Mesenchymal stem cell (in vitro differentiated cells and primary cell): ENCODE data around the gene MCCC1.

Experiments
- DNase-seq: peaks from one replicate; pipeline ENCODE4 v3.0.0-alpha.2; 2013
- H2AFZ ChIP-seq: one replicate; pipeline ENCODE4 v1.6.1; 2013; ENCODE audit warnings: low read depth, mild to moderate bottlenecking, control low read depth, inconsistent platforms, low read length, moderate library complexity
- H2AK5ac ChIP-seq: 2 replicates; pipeline ENCODE4 v1.6.1; 2013; ENCODE audit warnings: low read length, moderate library complexity, mild to moderate bottlenecking, inconsistent platforms; ENCODE audit not compliant: severe bottlenecking
- H2BK120ac ChIP-seq: one replicate; pipeline ENCODE4 v1.6.1; 2013; ENCODE audit warnings: low read depth, mild to moderate bottlenecking, inconsistent platforms, low read length, moderate library complexity
- H2BK12ac ChIP-seq, 2 experiments: one replicate each; pipeline ENCODE4 v1.6.1; 2013; ENCODE audit warnings: inconsistent platforms in 2 of 2, low read length in 2 of 2, mild to moderate bottlenecking in 2 of 2, moderate library complexity in 2 of 2, control low read depth in 1 of 2
- H2BK15ac ChIP-seq: one replicate; pipeline ENCODE4 v1.6.1; 2013; ENCODE audit warnings: mild to moderate bottlenecking, low read depth, inconsistent platforms; ENCODE audit not compliant: poor library complexity, severe bottlenecking
- H2BK5ac ChIP-seq: 2 replicates; pipeline ENCODE4 v1.6.1; 2013; ENCODE audit warnings: low read depth, mild to moderate bottlenecking, low read length, control low read depth, inconsistent platforms; ENCODE audit not compliant: poor library complexity, severe bottlenecking
- H3K14ac ChIP-seq, 2 experiments: one replicate each; pipeline ENCODE4 v1.6.1; 2013; ENCODE audit warnings: inconsistent platforms in 2 of 2, low read length in 2 of 2, control low read depth in 1 of 2, mild to moderate bottlenecking in 1 of 2, moderate library complexity in 1 of 2
- H3K18ac ChIP-seq, 2 experiments: one replicate each; pipeline ENCODE4 v1.6.1; 2013; ENCODE audit warnings: inconsistent platforms in 2 of 2, low read length in 2 of 2, control low read depth in 1 of 2, low read depth in 1 of 2, mild to moderate bottlenecking in 1 of 2
- H3K23ac ChIP-seq, 2 experiments: one replicate each; pipeline ENCODE4 v1.6.1; 2013; ENCODE audit warnings: inconsistent platforms in 2 of 2, low read length in 2 of 2, mild to moderate bottlenecking in 2 of 2, moderate library complexity in 2 of 2, control low read depth in 1 of 2
- H3K27ac ChIP-seq: 2 replicates; pipeline ENCODE4 v1.5.1; 2013; ENCODE audit warnings: mild to moderate bottlenecking, moderate library complexity, low read length, control low read depth, inconsistent platforms; ENCODE audit not compliant: poor library complexity, severe bottlenecking
- H3K27me3 ChIP-seq, 2 experiments: 2 replicates each; pipeline versions ENCODE4 v1.6.1 to v1.7.0; 2013; ENCODE audit warnings: low read length in 2 of 2, mild to moderate bottlenecking in 2 of 2, moderate library complexity in 2 of 2, control low read depth in 1 of 2, inconsistent platforms in 1 of 2; ENCODE audit not compliant: control insufficient read depth in 1 of 2, insufficient read depth in 1 of 2
- H3K36me3 ChIP-seq, 2 experiments: 2 replicates each; pipeline versions ENCODE4 v1.6.1 to v1.7.0; 2013; ENCODE audit warnings: low read length in 2 of 2, control low read depth in 1 of 2, inconsistent platforms in 1 of 2, low read depth in 1 of 2, mild to moderate bottlenecking in 1 of 2; ENCODE audit not compliant: insufficient read depth in 2 of 2, control insufficient read depth in 1 of 2
- H3K4ac ChIP-seq, 2 experiments: one replicate each; pipeline ENCODE4 v1.6.1; 2013; ENCODE audit warnings: inconsistent platforms in 2 of 2, low read length in 2 of 2, mild to moderate bottlenecking in 2 of 2, moderate library complexity in 2 of 2, control low read depth in 1 of 2, low read depth in 1 of 2
- H3K4me1 ChIP-seq: 2 replicates; pipeline ENCODE4 v1.6.1; 2013; ENCODE audit warnings: low read depth, low read length, control low read depth; ENCODE audit not compliant: control insufficient read depth, insufficient read depth
- H3K4me2 ChIP-seq: 2 replicates; pipeline ENCODE4 v1.6.1; 2013; ENCODE audit warnings: low read length, mild to moderate bottlenecking, inconsistent platforms; ENCODE audit not compliant: poor library complexity, severe bottlenecking
- H3K4me3 ChIP-seq, 2 experiments: 2 replicates each; pipeline versions ENCODE4 v1.5.1 to v1.7.0; 2013; ENCODE audit warnings: low read length in 2 of 2, mild to moderate bottlenecking in 2 of 2, control low read depth in 1 of 2, low read depth in 1 of 2; ENCODE audit not compliant: insufficient read depth in 1 of 2
- H3K79me1 ChIP-seq: replicated peaks from 2 replicates; pipeline ENCODE4 v1.6.1; 2013; ENCODE audit warnings: mild to moderate bottlenecking, control low read depth, low read length, inconsistent platforms; ENCODE audit not compliant: poor library complexity, severe bottlenecking
- H3K9ac ChIP-seq: 2 replicates; pipeline ENCODE4 v1.7.0; 2013; ENCODE audit warnings: mild to moderate bottlenecking, low read length, moderate library complexity
- H3K9me3 ChIP-seq: 2 replicates; pipeline ENCODE4 v1.7.0; 2013; ENCODE audit warnings: mild to moderate bottlenecking, low read length; ENCODE audit not compliant: control insufficient read depth
- H4K8ac ChIP-seq: one replicate; pipeline ENCODE4 v1.6.1; 2013; ENCODE audit warnings: inconsistent platforms, mild to moderate bottlenecking, low read length, moderate library complexity
- H4K91ac ChIP-seq: one replicate; pipeline ENCODE4 v1.6.1; 2013; ENCODE audit warnings: mild to moderate bottlenecking, low read length, inconsistent platforms
- WGBS: methylation state at CpG from one replicate; pipeline ENCODE4 v1.1.7; 2013; ENCODE audit warnings: mixed read lengths; 5-methylcytosine and 5-hydroxymethylcytosine counted together

Gene MCCC1

DNA sequence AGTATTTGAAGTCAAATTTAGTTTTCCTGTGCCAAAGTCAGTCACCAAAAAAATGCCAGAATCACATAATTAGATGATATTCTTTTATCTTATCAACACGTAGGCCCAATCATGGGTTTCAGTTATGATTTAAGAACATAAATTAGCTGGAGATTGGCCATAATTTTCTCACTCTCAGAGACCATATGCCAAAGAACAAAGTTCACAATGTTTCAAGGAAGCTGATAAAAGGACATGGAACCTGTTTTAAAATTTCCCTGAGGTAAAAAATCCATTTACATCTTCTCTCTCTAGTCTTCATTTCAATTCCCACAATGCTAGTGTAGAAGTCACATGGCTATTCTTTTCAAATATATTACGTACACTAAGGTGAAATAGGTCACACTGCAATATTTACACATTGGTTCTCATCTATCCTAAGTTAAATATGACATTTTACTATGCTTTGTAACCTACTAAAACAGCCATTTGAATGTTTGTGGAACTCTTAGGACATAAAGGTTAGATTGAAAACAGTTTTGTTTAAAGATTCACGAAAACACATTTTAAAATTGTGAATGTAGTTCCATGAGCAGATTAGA lies 76.3 kb downstream of the MCCC1 start:
- WGBS, result 100% methylated on average over 2 of the region's 3 CpGs
- H3K27ac ChIP-seq, result no peak overlapping the region
- no peak overlapping the region for H2BK120ac ChIP-seq
- no peak overlapping the region for H3K14ac ChIP-seq
- no peak for DNase-seq
- no peak overlapping the region for H2BK15ac ChIP-seq
- no peak overlapping the region for H2BK12ac ChIP-seq
- no peak overlapping the region for H3K23ac ChIP-seq
- H3K4me3 ChIP-seq, result no peak overlapping the region
- no peak overlapping the region for H3K4ac ChIP-seq
- H2BK5ac ChIP-seq, result no peak overlapping the region
- H2AK5ac ChIP-seq, result no peak overlapping the region
- H4K8ac ChIP-seq, result no peak overlapping the region
- H3K4me2 ChIP-seq, result no peak overlapping the region
- no peaks in the 10 kb centered on the region for H3K27me3 ChIP-seq
- H4K91ac ChIP-seq, result no peak overlapping the region
- H3K4me1 ChIP-seq, result no peaks in the 10 kb centered on the region
- H3K9ac ChIP-seq, result no peak overlapping the region
- peaks cover 11 to 69% of the 10 kb centered on the region in 2 experiments for H3K36me3 ChIP-seq
- H2AFZ ChIP-seq, result no peak overlapping the region
- H3K79me1 ChIP-seq, result peaks cover 2% of the 10 kb centered on the region
- H3K18ac ChIP-seq, result no peak overlapping the region
- H3K9me3 ChIP-seq, result peaks cover 3% of the 10 kb centered on the region

DNA sequence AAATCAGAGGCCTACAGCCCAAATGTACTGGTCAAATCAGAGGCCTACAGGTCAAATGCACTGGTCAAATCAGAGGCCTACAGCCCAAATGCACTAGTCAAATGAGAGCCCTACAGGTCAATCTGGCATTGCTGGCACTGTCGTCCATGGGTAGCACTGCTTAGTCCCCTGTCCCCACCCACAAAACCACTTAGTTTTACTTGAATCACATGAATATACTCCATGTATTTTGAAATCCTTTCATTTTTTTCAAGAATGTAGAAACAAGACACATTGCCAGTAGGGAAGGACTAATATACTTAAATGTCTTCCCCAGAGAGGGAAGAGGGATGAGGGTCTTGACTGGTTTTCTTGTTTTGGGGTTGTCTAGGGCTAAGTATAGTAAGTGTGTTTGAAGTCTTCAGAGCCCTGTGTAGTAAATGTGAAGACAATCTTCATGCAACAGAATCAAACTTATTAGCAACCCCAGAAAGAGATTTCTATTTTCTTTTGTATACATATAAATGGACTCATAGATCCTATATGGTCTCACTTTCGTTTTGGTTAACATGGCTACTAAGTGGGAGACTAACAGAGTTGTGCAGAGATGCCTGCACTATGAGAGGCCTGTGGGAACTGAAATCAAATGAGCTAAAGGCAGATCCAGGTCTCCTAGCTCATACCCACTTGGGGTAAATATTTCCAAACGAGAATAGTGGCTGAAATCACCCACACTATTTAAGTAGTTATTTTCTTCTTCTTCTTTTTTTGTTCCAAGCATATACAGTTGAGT lies 80.7 kb downstream of the MCCC1 start:
- Histone ChIP-seq H3K4me1 (no peaks in the 10 kb centered on the region), H4K8ac (no peak overlapping the region), H2BK120ac (no peak overlapping the region), H3K4me2 (no peak overlapping the region), H3K27ac (no peak overlapping the region), H3K14ac (no peak overlapping the region), H3K4me3 (no peak overlapping the region), H3K9ac (no peak overlapping the region), H2BK15ac (no peak overlapping the region), H2AK5ac (no peak overlapping the region), H2BK12ac (no peak overlapping the region), H3K18ac (no peak overlapping the region), H4K91ac (no peak overlapping the region), H3K36me3 (peaks cover 15 to 66% of the 10 kb centered on the region in 2 experiments), H3K27me3 (no peaks in the 10 kb centered on the region), H3K9me3 (no peaks in the 10 kb centered on the region), H2BK5ac (no peak overlapping the region), H3K23ac (no peak overlapping the region), H2AFZ (no peak overlapping the region), H3K4ac (no peak overlapping the region), H3K79me1 (peaks cover 2% of the 10 kb centered on the region)
- DNase-seq, result no peak
- 100% methylated on average over 2 of the region's 3 CpGs for WGBS

DNA sequence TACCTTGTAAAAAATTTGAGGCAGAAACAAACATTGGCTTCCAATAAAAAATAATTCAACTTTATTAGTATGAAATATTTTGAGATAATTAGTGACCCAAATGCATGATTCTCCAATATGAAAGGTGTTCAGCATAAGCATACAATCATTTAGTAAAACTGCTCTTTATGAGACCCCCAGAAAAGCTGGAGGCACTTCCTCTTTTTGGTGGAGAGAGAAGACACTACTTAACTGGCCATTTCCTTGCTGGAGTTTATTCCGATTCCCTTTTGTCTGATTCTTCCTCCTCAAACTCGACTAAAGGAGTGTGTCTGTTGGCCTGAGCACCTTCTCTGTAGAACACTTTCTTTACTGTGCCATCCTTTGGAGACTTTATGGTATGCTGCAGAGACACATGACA lies 84.1 kb downstream of the MCCC1 start:
- H3K9ac ChIP-seq, result no peak overlapping the region
- no peak overlapping the region for H4K8ac ChIP-seq
- H3K27me3 ChIP-seq, result no peaks in the 10 kb centered on the region
- H2BK15ac ChIP-seq, result no peak overlapping the region
- H3K18ac ChIP-seq, result no peak overlapping the region
- no peaks in the 10 kb centered on the region for H3K79me1 ChIP-seq
- H3K4me1 ChIP-seq, result no peaks in the 10 kb centered on the region
- no peak overlapping the region for H2BK5ac ChIP-seq
- H2BK12ac ChIP-seq, result no peak overlapping the region
- H3K9me3 ChIP-seq, result no peaks in the 10 kb centered on the region
- H3K4me3 ChIP-seq, result no peak overlapping the region
- no peak overlapping the region for H3K4me2 ChIP-seq
- H2AK5ac ChIP-seq, result no peak overlapping the region
- no peak overlapping the region for H2AFZ ChIP-seq
- H3K4ac ChIP-seq, result no peak overlapping the region
- H4K91ac ChIP-seq, result no peak overlapping the region
- no peak overlapping the region for H3K27ac ChIP-seq
- H3K36me3 ChIP-seq, result peaks cover 15 to 39% of the 10 kb centered on the region in 2 experiments
- 100% methylated on average over 1 of the region's 2 CpGs for WGBS
- no peak overlapping the region for H3K14ac ChIP-seq
- no peak overlapping the region for H3K23ac ChIP-seq
- no peak for DNase-seq
- H2BK120ac ChIP-seq, result no peak overlapping the region

DNA sequence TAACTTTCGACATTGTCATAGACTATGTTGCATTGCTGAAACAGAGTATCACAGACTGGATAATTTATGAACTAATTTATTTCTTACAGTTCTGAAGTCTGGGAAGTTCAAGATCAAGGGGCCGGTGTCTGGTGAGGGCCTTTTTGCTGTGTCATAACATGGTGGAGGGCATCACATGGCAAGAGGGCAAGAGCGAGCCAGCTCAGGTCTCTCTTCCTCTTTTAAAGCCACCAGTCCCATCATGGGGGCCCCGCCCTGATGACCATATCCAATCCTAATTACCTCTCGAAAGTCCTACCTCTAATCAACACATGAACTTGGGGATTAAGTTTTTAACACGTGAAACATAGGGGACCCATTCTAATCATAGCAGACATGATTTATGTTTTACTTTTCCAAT lies 85.4 kb downstream of the MCCC1 start:
- no peak overlapping the region for H2BK120ac ChIP-seq
- 100% methylated on average over 5 of the region's 6 CpGs for WGBS
- no peak overlapping the region for H3K9ac ChIP-seq
- H3K18ac ChIP-seq, result no peak overlapping the region
- H3K36me3 ChIP-seq, result peaks cover 18 to 25% of the 10 kb centered on the region in 2 experiments
- no peak overlapping the region for H2AK5ac ChIP-seq
- no peak overlapping the region for H3K27ac ChIP-seq
- H4K91ac ChIP-seq, result no peak overlapping the region
- no peak overlapping the region for H2BK12ac ChIP-seq
- H3K4me1 ChIP-seq, result peaks cover 4% of the 10 kb centered on the region
- H2BK15ac ChIP-seq, result no peak overlapping the region
- no peak for DNase-seq
- H3K79me1 ChIP-seq, result no peaks in the 10 kb centered on the region
- no peak overlapping the region for H2BK5ac ChIP-seq
- no peak overlapping the region for H2AFZ ChIP-seq
- H3K9me3 ChIP-seq, result no peaks in the 10 kb centered on the region
- H3K4me3 ChIP-seq, result no peak overlapping the region
- H3K23ac ChIP-seq, result no peak overlapping the region
- H4K8ac ChIP-seq, result no peak overlapping the region
- no peaks in the 10 kb centered on the region for H3K27me3 ChIP-seq
- H3K4ac ChIP-seq, result no peak overlapping the region
- H3K4me2 ChIP-seq, result no peak overlapping the region
- no peak overlapping the region for H3K14ac ChIP-seq
